ENCODE measurements around the gene FBXL5. TPM values are rescaled to one million over a fixed set of nuclear protein-coding genes. Genes with fewer than 3 reads are reported as not detected.

Gene FBXL5
- total RNA-seq, 1 donor: 107 TPM

DNA sequence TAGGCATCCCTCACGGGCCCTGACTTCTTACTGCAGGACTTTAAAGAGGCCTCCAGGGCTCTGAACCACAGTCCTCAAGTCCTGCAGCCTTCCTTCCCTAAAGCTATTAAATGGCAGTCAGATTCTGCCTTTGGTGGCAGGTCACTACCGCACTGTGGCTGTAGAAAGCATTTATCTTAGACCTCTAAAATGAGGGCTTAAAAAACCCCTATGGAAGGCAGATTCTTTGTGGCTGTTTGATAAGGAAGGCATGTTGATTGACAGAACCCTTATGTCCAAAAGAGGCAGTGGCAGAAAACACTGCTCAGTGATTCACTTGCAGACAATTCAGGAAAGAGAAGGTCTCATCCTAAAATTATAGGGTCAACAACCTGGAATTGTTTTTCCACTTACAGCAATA is 79.2 kb downstream of the FBXL5 start:
- DNase-seq (ENCODE audit: low read depth): no peak
- TF ChIP-seq, protein P1, sequence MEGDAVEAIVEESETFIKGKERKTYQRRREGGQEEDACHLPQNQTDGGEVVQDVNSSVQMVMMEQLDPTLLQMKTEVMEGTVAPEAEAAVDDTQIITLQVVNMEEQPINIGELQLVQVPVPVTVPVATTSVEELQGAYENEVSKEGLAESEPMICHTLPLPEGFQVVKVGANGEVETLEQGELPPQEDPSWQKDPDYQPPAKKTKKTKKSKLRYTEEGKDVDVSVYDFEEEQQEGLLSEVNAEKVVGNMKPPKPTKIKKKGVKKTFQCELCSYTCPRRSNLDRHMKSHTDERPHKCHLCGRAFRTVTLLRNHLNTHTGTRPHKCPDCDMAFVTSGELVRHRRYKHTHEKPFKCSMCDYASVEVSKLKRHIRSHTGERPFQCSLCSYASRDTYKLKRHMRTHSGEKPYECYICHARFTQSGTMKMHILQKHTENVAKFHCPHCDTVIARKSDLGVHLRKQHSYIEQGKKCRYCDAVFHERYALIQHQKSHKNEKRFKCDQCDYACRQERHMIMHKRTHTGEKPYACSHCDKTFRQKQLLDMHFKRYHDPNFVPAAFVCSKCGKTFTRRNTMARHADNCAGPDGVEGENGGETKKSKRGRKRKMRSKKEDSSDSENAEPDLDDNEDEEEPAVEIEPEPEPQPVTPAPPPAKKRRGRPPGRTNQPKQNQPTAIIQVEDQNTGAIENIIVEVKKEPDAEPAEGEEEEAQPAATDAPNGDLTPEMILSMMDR (IDR thresholded peaks at IDR 0.05; ENCODE audit: insufficient read depth, low read length): no peak
- no peak overlapping the region for H3K4me3 ChIP-seq (ENCODE audit: low read depth, low read length)

DNA sequence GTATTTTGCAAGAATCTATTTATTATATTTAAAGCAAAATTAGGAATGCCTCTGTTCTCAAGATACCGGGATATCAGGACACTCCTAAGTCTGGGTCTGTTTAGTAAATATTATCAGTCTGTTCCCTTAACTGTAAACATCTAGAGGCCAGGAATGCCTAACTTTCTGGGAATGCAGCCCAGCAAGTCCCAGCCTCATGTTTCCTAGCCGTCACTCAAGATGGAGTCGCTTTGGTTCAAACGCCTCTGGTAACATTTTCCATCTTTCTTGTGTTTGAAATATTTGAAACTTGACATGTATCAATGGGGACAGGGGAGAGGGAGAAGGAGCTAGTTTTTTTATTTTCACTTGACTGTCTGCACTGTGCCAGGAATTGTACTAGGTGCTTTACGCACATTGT is 85.4 kb downstream of the FBXL5 start:
- DNase-seq (ENCODE audit: low read depth): no peak
- TF ChIP-seq, protein P1 (IDR thresholded peaks at IDR 0.05; ENCODE audit: insufficient read depth, low read length): no peak
- no peak overlapping the region for H3K4me3 ChIP-seq (ENCODE audit: low read depth, low read length)

DNA sequence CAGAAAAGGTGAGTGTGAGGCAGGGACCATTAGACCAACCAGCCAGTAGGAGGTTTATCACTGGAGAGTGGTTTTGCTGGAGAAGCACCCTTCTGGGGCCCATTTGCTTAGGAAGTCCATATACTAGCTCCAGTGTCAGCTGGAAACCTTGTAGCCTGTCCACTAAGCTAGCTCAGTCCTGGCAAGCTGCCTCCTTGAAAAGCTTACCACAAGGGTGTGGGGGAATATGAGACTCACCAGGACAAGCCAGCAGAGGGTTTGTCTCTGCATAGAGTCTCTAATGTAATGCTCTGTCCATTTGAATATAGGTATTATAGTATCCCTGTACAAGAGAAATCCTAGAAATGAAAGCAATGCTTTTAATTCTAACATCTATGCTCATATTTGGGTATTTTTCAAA is 86.3 kb downstream of the FBXL5 start:
- DNase-seq (ENCODE audit: low read depth): no peak
- TF ChIP-seq, protein P1 (IDR thresholded peaks at IDR 0.05; ENCODE audit: insufficient read depth, low read length): no peak
- H3K4me3 ChIP-seq (ENCODE audit: low read depth, low read length): no peak overlapping the region

DNA sequence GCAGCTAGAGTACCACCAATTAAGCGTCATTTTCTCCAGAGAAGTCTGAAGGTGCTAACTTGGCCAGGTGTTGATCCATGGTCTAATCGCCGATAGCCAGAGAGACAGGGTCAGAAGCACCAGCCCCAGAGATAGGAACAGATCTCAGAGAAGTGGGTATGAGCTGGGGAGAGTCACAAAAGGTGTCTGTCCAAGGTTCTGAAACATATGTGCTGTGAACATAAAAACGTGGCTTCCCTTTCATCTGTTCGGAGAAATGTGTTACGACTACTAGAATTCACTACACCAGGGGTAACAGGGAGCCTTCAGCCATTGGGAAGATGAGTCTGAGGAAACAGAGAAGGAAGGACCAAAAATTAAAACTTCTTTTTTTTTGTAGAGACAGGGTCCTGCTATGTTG is 91.3 kb downstream of the FBXL5 start:
- DNase-seq (ENCODE audit: low read depth): no peak
- TF ChIP-seq, protein P1 (IDR thresholded peaks at IDR 0.05; ENCODE audit: insufficient read depth, low read length): no peak
- no peak overlapping the region for H3K4me3 ChIP-seq (ENCODE audit: low read depth, low read length)

DNA sequence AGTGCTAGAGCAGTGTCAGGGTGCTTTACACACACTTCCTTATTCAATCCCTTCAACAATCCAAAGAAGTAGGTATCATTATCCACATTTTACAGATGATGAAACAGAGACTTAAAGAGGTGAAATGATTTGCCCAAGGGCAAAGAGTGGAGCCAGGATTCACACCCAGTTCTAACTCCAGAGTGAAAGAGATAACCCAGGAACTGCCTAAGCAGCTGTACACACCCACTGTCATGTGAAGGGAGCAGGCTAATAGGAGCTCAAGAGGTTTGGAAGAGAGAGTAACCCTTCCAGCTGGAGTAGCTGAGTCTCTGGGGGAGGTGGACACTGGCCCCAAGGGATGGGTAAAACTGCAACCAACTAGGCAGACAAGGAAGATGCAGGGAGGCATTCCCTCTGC is 92.5 kb downstream of the FBXL5 start:
- TF ChIP-seq, protein P1 (IDR thresholded peaks at IDR 0.05; ENCODE audit: insufficient read depth, low read length): no peak
- no peak overlapping the region for H3K4me3 ChIP-seq (ENCODE audit: low read depth, low read length)
- DNase-seq (ENCODE audit: low read depth): peak; percentile 35

DNA sequence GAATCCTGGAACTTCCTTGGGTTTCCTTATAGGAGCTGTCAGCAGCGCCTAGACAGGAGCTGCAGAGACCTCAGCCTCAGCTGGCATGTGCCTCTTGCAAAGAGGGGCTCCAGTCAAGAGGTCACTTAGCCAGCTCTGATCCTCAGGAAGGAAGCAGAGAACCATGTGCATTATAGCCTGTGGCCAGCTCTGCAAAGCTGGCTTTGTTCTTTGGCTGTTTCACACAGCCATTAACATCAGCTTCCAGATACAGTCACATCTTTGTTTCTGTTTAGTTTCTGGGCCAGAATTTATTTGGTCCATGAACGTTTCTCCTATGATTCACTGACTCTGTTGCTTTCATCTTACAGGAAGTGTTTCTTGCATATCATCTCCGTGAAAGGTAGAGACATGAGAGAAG is 93.0 kb downstream of the FBXL5 start:
- peak; percentile 22 for DNase-seq (ENCODE audit: low read depth)
- TF ChIP-seq, protein P1 (IDR thresholded peaks at IDR 0.05; ENCODE audit: insufficient read depth, low read length): no peak
- H3K4me3 ChIP-seq (ENCODE audit: low read depth, low read length): no peak overlapping the region

DNA sequence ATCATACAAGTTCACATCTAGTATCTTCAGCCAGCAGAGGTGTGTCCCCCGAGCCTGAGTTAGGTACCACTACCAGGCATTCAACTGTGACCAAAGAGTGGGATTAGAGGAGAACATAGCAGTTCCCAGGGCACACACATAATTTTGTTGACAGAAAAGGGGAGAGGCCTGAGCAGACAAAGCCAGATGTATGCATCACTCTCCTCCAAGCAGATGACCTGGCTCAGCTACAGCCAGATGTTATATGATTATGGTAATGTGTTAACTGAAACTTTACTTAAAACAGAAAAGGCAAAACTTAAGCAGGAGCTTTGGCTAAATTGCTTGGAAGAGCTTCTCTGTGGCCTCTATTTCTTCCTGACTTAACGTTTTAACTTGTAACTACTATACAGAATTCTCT is 96.6 kb downstream of the FBXL5 start:
- no peak overlapping the region for H3K4me3 ChIP-seq (ENCODE audit: low read depth, low read length)
- no peak for DNase-seq (ENCODE audit: low read depth)
- TF ChIP-seq, protein P1 (IDR thresholded peaks at IDR 0.05; ENCODE audit: insufficient read depth, low read length): no peak

Data from fibroblast of the aortic adventitia (primary cell).